ENCODE data around the gene CDH1. TPM values are rescaled to one million over a fixed set of nuclear protein-coding genes. Genes with fewer than 3 reads are reported as not detected.

Gene CDH1
- polyA plus RNA-seq, 1 of the 3 experiments (the other 2 are of a cell fraction) = not detected

GRCh38 chr16:68859828-68860227, 122.7 kb downstream of the CDH1 start:
- ChIA-PET CTCF (interaction anchor here (1.0 to 2.5 kb wide), 2 partner anchors 12 to 17 kb away, joined by 3 to 11 read pairs; partner anchors contain the start of gene TANGO6), POLR2A (no interaction called here)
- Histone ChIP-seq H2AFZ (ENCODE audit: low read depth) (no peak overlapping the region), H3K9me2 (no peaks in the 10 kb centered on the region), H3F3A (replicated peaks; ENCODE audit: insufficient read depth) (no peaks in the 10 kb centered on the region), H3K27me3 (ENCODE audit: insufficient read depth) (no peaks in the 10 kb centered on the region), H4K20me1 (ENCODE audit: insufficient read depth) (no peaks in the 10 kb centered on the region), H3K27ac (ENCODE audit: low read depth in 2 of 2, low read length in 1 of 2) (no peak overlapping the region), H3K4me3 (ENCODE audit: low read depth in 2 of 2, low read length in 1 of 2) (no peak overlapping the region), H3K79me2 (ENCODE audit: insufficient read depth) (peaks cover 27% of the 10 kb centered on the region), H3K4me2 (no peak overlapping the region), H3K9ac (no peak overlapping the region), H3K9me3 (no peaks in the 10 kb centered on the region), H3K36me3 (replicated peaks in 1 of 2; ENCODE audit: control insufficient read depth in 1 of 2, insufficient read depth in 2 of 2, low read length in 1 of 2) (peaks cover 0 to 12% of the 10 kb centered on the region in 2 experiments), H3K4me1 (ENCODE audit: control insufficient read depth in 1 of 2, insufficient read depth in 2 of 2, low read depth in 1 of 2, low read length in 1 of 2) (no peaks in the 10 kb centered on the region)
- DNase-seq = no peak
- TF ChIP-seq USF1 (IDR thresholded peaks at IDR 0.05; ENCODE audit: borderline replicate concordance, low read depth) (no peak), TCF12 (IDR thresholded peaks at IDR 0.05) (no peak), SMC3 (IDR thresholded peaks at IDR 0.05; ENCODE audit: low read depth, low read length) (no peak), MAX (IDR thresholded peaks at IDR 0.05; ENCODE audit: low read depth) (no peak), JUND (IDR thresholded peaks at IDR 0.05) (no peak), GABPA (IDR thresholded peaks at IDR 0.05; ENCODE audit: low read depth) (no peak), NRF1 (IDR thresholded peaks at IDR 0.05; ENCODE audit: low read depth, low read length) (no peak), RXRA (IDR thresholded peaks at IDR 0.05; ENCODE audit: borderline replicate concordance, low read depth) (no peak), ZBTB33 (IDR thresholded peaks at IDR 0.05; ENCODE audit: borderline replicate concordance, low read depth) (no peak)
- WGBS (ENCODE audit: low lambda C conversion rate) = 100% methylated on average over 4 of the region's 4 CpGs

- ChIA-PET CTCF (interaction anchor here (2.1 kb wide), 1 partner anchor 15 kb away, joined by 14 read pairs; no protein-coding TSS in a partner anchor), POLR2A (no interaction called here)
- Histone ChIP-seq H3K36me3 (replicated peaks in 1 of 2; ENCODE audit: control insufficient read depth in 1 of 2, insufficient read depth in 2 of 2, low read length in 1 of 2) (peaks cover 0 to 12% of the 10 kb centered on the region in 2 experiments), H4K20me1 (ENCODE audit: insufficient read depth) (no peaks in the 10 kb centered on the region), H3K27ac (ENCODE audit: low read depth in 2 of 2, low read length in 1 of 2) (no peak overlapping the region), H3K9me2 (no peaks in the 10 kb centered on the region), H3K4me1 (ENCODE audit: control insufficient read depth in 1 of 2, insufficient read depth in 2 of 2, low read depth in 1 of 2, low read length in 1 of 2) (no peaks in the 10 kb centered on the region), H3K9me3 (no peaks in the 10 kb centered on the region), H2AFZ (ENCODE audit: low read depth) (no peak overlapping the region), H3K4me2 (no peak overlapping the region), H3K9ac (no peak overlapping the region), H3F3A (replicated peaks; ENCODE audit: insufficient read depth) (no peaks in the 10 kb centered on the region), H3K79me2 (ENCODE audit: insufficient read depth) (peaks cover 15% of the 10 kb centered on the region), H3K4me3 (ENCODE audit: low read depth in 2 of 2, low read length in 1 of 2) (no peak overlapping the region), H3K27me3 (ENCODE audit: insufficient read depth) (no peaks in the 10 kb centered on the region)
- DNase-seq = no peak
- no peak for TF ChIP-seq EP300 (IDR thresholded peaks at IDR 0.05; ENCODE audit: borderline replicate concordance in 1 of 2, low read depth in 1 of 2, low read length in 1 of 2)
- no peak for TF ChIP-seq FOXM1 (IDR thresholded peaks at IDR 0.05; ENCODE audit: low read depth)
- TF ChIP-seq RAD21 (IDR thresholded peaks at IDR 0.05; ENCODE audit: low read length) = no peak
- TF ChIP-seq IRF3 (IDR thresholded peaks at IDR 0.05; ENCODE audit: low read depth, low read length) = no peak
- WGBS (ENCODE audit: low lambda C conversion rate) = 94% methylated on average over 15 of the region's 15 CpGs
Measured at GRCh38 chr16:68860978-68861892, 124.1 kb downstream of the CDH1 start.

Measured in SK-N-SH (cell line).